Stimulated activated naive CD4-positive, alpha-beta T cell (primary cell): ENCODE results near the gene PHF21A.
"Not testable (repeated sequence)": the region's sequence is repeated elsewhere in the genome, so short reads cannot be mapped to it uniquely, and the experiment has no call there.

Source experiments
- DNase-seq, 6 experiments: peaks; one replicate each; lab custom pipeline; 2025; lab: John Stamatoyannopoulos, UW

Gene PHF21A

GRCh38 chr11:45982656-45983470, 138.4 kb downstream of the PHF21A start:
- DNase-seq: no peak

GRCh38 chr11:45981826-45982225, 139.4 kb downstream of the PHF21A start:
- DNase-seq: not testable (repeated sequence)

- no peak for DNase-seq
Measured at GRCh38 chr11:45974806-45975205, 146.4 kb downstream of the PHF21A start.

GRCh38 chr11:45973601-45974000, 147.7 kb downstream of the PHF21A start:
- no peak for DNase-seq

GRCh38 chr11:45968901-45969300, 152.4 kb downstream of the PHF21A start:
- DNase-seq: no peak

- DNase-seq: no peak
Measured at GRCh38 chr11:45967506-45967905, 153.7 kb downstream of the PHF21A start.

GRCh38 chr11:45964911-45965389, 156.3 kb downstream of the PHF21A start:
- DNase-seq: peak; percentile 28 to 70 (median 36)

- DNase-seq: no peak
Measured at GRCh38 chr11:45961751-45962240, 159.5 kb downstream of the PHF21A start.

- DNase-seq: no peak
Measured at GRCh38 chr11:45960387-45961095, 160.7 kb downstream of the PHF21A start.

GRCh38 chr11:45959851-45960250, 161.4 kb downstream of the PHF21A start:
- no peak for DNase-seq

GRCh38 chr11:45949992-45950407, 171.3 kb downstream of the PHF21A start:
- DNase-seq: no peak

- DNase-seq: no peak
Measured at GRCh38 chr11:45948356-45948755, 172.9 kb downstream of the PHF21A start.

- DNase-seq: no peak
Measured at GRCh38 chr11:45947885-45948284, 173.4 kb downstream of the PHF21A start.

GRCh38 chr11:45945397-45945999, 175.8 kb downstream of the PHF21A start:
- DNase-seq: no peak

- no peak for DNase-seq
Measured at GRCh38 chr11:45942381-45942780, 178.9 kb downstream of the PHF21A start.

GRCh38 chr11:45941285-45941684, 180.0 kb downstream of the PHF21A start:
- DNase-seq: no peak

- no peak for DNase-seq
Measured at GRCh38 chr11:45939836-45940235, 181.4 kb downstream of the PHF21A start.

GRCh38 chr11:45937916-45938315, 183.3 kb downstream of the PHF21A start:
- DNase-seq: no peak

GRCh38 chr11:45936511-45937054, 184.7 kb downstream of the PHF21A start:
- no peak for DNase-seq

GRCh38 chr11:45935349-45936064, 185.7 kb downstream of the PHF21A start:
- no peak for DNase-seq

- DNase-seq: no peak
Measured at GRCh38 chr11:45934580-45935318, 186.5 kb downstream of the PHF21A start.
